Stimulated activated CD8-positive, alpha-beta memory T cell treated with anti-CD3 and anti-CD28 coated beads, Interleukin-4, amount 100 ng/mL, for 4 hours (primary cell): ENCODE measurements around the gene RPS6KA2.
"Not testable (repeated sequence)": the region's sequence is repeated elsewhere in the genome, so short reads cannot be mapped to it uniquely, and the experiment has no call there.

Experiments
- DNase-seq, 2 donors: peaks; one replicate each; pipeline ENCODE4 v3.0.0-alpha.2; 2020; ENCODE audit warnings: low read depth in 2 of 2, low spot score in 1 of 2

The RPS6KA2 gene

GRCh38 chr6:166386111-166386510, 240.9 kb downstream of the RPS6KA2 start:
- no peak for DNase-seq

- DNase-seq, result not testable (repeated sequence)
Measured at GRCh38 chr6:166383802-166384363, 243.2 kb downstream of the RPS6KA2 start.

- peak; percentile 75 to 86 for DNase-seq
Measured at GRCh38 chr6:166382933-166383801, 243.9 kb downstream of the RPS6KA2 start, which contains the start of gene MPC1. TSS of gene MPC1 (minus strand) at chr6:166382940. CDS start at chr6:166382876, 64 bp downstream.

- DNase-seq, result no peak
Measured at GRCh38 chr6:166382500-166382932, 244.5 kb downstream of the RPS6KA2 start.

GRCh38 chr6:166381733-166382499, 245.1 kb downstream of the RPS6KA2 start:
- DNase-seq, result peak; percentile 28 to 36

- no peak for DNase-seq
Measured at GRCh38 chr6:166381381-166381732, 245.7 kb downstream of the RPS6KA2 start.

GRCh38 chr6:166379800-166380199, 247.3 kb downstream of the RPS6KA2 start:
- DNase-seq, result no peak

- no peak for DNase-seq
Measured at GRCh38 chr6:166379103-166379586, 247.9 kb downstream of the RPS6KA2 start.

GRCh38 chr6:166377721-166378120, 249.3 kb downstream of the RPS6KA2 start:
- no peak for DNase-seq

- DNase-seq, result no peak
Measured at GRCh38 chr6:166375013-166375412, 252.0 kb downstream of the RPS6KA2 start.

GRCh38 chr6:166370489-166370888, 256.6 kb downstream of the RPS6KA2 start:
- no peak for DNase-seq

- DNase-seq, result no peak
Measured at GRCh38 chr6:166369782-166370181, 257.3 kb downstream of the RPS6KA2 start.

- DNase-seq, result no peak
Measured at GRCh38 chr6:166366921-166367320, 260.1 kb downstream of the RPS6KA2 start.

- DNase-seq, result no peak
Measured at GRCh38 chr6:166365806-166366205, 261.2 kb downstream of the RPS6KA2 start.

GRCh38 chr6:166365221-166365620, 261.8 kb downstream of the RPS6KA2 start:
- no peak for DNase-seq

- DNase-seq, result no peak
Measured at GRCh38 chr6:166364456-166364855, 262.6 kb downstream of the RPS6KA2 start.

GRCh38 chr6:166362427-166362826, 264.6 kb downstream of the RPS6KA2 start:
- not testable (repeated sequence) for DNase-seq

- no peak for DNase-seq
Measured at GRCh38 chr6:166361077-166361429, 266.0 kb downstream of the RPS6KA2 start.

GRCh38 chr6:166360243-166361076, 266.6 kb downstream of the RPS6KA2 start:
- no peak for DNase-seq
